UCSD-AML1 (cell line): ENCODE data around the gene PHACTR2.

Source experiments
- DNase-seq: peaks from one replicate; lab custom pipeline; 2025; ENCODE audit not compliant: unreplicated experiment; lab: John Stamatoyannopoulos, UW

Gene PHACTR2

DNA sequence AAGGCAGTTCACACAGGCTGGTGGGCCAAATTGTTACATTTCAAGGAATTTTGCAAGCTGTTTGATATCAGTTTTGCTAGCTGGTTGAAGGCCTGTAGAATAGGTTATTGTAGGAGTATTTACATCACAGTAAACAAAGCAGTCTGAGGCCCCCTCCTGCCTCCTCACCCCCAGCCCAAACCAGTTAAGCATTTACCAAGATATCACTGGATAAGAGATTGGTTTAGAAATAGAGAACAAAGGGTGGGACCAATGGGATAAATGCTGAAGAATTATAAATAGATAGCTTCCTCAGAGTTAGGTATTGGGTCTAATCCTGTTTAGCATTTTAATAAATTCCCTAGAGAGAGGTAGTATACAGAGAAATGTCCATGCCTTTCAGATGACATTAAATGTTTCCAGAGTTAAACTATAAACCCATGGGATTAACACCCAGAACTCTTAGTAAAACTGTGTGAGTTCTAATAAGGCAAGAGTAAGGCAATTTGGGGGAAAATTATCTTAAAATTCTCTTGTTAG is 2.3 kb upstream of the PHACTR2 start:
- no peak for DNase-seq

- no peak for DNase-seq
Observed at GRCh38 chr6:143675946-143676345, 1.8 kb upstream of the PHACTR2 start.

GRCh38 chr6:143676437-143677045 is 1.2 kb upstream of the PHACTR2 start:
- no peak for DNase-seq

DNA sequence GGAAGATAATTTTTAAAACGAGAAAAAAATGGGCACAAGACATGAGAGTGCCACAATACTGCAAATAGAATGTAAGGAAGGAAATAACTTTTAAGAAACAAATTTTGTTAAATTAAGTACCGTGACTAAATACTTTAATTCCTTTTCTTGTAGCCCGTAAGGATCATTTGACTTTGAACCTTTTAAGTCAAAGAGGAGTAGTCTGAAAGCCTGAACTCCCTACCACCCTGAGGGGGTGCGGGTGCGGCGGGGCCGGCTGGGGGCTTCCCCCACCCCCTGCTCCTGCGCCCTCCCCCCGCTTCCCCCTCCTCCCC is 231 bp upstream of the PHACTR2 start:
- no peak for DNase-seq

GRCh38 chr6:143679041-143679440 is 1.3 kb downstream of the PHACTR2 start:
- no peak for DNase-seq

DNA sequence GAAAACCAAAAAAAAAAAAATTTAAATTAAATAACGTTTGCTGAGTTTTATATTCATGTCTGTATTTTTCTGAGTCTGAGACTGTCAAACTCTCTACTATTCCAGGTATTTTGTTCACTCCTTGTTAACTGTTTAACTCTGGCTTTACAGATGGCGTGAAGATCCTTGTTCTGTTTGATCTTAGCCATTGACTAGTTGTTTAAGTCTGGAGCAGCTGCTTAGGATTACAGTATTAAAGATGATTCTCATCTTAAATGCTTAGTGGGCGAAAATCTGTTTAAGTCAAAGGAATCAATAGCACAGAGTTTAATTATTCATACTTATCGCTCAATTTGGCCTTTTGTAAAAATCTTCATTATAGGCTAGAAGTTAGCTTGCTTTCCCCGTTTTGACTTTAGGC is 2.4 kb downstream of the PHACTR2 start:
- no peak for DNase-seq

- no peak for DNase-seq
Observed at GRCh38 chr6:143682805-143683204, 5.0 kb downstream of the PHACTR2 start.

GRCh38 chr6:143684486-143684885 is 6.7 kb downstream of the PHACTR2 start:
- no peak for DNase-seq

DNA sequence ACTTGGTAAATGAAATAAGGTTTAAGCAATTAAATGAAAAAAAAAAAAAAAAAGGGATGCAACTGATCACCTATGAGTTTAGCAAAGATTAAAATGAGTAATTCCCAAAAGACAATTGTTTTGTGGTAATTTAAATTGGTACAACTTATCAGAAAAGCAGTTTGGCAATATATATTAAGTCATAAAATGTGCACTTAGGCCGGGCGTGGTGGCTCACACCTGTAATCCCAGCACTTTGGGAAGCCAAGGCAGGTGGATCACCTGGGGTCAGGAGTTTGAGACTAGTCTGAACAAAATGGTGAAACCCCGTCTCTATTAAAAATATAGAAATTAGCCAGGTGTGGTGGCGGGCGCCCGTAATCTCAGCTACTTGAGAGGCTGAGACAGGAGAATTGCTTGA is 7.9 kb downstream of the PHACTR2 start:
- DNase-seq, result no peak

- no peak for DNase-seq
Observed at GRCh38 chr6:143687591-143687990, 9.8 kb downstream of the PHACTR2 start.

DNA sequence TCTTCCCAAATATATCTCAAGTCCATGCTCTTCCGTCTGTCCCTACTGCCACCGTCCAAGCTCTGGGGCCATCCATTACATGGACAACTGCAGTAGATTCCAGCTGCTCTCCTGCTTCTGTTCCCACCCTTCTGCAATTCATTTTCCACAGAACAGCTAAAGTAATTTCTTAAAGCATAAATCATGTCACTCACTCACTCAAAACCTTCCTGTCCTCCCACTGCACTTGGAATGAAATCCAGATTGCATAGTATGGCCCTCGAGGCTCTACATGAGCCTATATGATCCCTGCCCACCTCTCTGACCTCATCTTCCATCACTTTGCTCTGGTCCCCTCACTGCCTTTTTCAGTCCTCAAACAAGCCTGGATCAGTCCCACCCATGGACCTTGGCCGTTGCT is 10.9 kb downstream of the PHACTR2 start:
- no peak for DNase-seq

DNA sequence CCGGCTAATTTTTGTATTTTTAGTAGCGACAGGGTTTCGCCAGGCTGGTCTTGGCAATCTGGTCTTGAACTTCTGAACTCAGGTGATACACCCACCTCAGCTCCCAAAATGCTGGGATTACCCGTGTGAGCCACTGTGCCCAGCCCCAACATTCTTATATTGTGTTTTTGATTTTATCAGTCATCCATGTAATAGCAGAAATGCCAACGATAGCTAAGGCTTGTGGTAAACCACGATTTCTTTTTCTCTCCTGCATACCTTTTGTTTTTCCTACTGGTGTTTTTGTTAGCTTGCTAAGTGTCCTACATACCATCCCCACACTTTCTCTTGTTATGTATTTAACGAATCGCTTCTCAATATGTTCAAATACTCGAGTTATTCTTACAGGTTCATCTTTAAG is 12.1 kb downstream of the PHACTR2 start:
- no peak for DNase-seq

DNA sequence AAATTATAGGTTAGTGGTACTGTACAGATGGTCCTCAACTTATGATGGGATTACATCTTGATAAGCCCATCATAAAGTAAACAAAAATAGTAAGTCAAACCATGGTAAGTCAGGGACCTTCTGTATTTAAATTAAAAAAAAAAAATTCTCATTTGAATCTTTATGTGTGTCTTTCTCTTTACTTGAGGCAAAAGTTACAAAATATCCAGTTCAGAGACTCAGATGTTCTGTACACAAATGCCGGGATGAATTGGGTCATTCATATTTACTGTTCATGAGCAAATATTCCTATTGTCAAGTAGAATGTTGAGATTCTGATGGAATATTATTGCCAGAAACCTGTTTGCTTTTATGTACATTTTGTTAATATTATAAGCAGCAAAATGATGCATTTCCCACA is 13.4 kb downstream of the PHACTR2 start:
- no peak for DNase-seq

- no peak for DNase-seq
Observed at GRCh38 chr6:143691900-143692636, 14.3 kb downstream of the PHACTR2 start.

DNA sequence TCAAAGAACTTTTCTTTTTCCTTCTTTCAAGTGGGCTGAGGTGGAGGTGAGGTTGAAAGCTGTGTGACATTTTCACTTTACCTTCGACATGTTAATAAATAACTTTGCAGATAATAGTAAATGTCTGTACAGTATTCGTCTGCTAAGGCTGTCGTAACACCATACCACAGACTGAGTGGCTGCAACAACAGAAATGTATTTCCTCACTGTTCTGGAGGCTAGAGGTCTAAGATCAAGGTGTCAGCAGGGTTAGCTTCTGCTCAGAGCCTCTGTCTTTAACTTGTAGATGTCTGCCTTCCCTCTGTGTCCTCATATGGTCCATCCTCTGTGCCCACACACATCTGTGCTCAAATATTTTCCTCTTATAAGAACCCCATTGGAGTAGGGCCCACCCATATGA is 14.9 kb downstream of the PHACTR2 start:
- DNase-seq, result no peak

DNA sequence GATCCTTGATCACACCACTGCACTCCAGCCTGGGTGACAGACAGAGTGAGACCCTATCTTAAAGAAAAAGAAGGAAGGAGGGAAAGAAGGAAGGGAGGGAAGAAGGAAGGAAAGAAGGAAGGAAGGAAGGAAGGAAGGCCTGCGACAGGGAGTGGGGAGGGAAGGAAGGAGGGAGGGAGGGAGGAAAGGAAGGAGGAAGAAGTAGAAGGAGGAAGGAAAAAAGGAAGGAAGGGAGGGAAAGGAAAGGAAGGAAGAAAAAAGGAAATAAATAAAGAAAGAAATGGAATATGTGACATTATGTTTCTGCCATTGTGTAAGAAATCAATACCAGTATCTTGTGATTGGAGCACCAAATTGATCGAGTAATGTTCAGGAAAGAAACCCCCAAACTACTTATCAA is 16.2 kb downstream of the PHACTR2 start:
- DNase-seq, result no peak

DNA sequence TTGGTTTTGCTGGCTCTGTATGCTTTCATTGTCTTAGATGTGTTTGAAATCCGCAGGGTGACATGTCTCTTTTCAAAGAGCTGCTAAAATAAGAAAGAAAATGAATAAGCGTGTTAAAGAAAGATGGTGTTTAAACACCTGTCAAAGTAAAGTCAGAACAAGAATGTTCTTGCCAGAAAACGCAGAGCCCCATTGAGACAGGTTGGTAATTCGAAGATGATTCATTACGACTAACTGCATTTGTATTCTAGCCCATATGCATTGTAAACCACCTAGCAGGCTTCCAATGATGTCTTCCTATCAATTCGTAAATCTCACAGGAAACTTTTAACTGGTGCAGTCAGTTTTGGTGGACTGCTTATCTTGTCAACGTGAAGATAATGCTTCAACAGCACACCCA is 16.8 kb downstream of the PHACTR2 start:
- DNase-seq, result no peak

DNA sequence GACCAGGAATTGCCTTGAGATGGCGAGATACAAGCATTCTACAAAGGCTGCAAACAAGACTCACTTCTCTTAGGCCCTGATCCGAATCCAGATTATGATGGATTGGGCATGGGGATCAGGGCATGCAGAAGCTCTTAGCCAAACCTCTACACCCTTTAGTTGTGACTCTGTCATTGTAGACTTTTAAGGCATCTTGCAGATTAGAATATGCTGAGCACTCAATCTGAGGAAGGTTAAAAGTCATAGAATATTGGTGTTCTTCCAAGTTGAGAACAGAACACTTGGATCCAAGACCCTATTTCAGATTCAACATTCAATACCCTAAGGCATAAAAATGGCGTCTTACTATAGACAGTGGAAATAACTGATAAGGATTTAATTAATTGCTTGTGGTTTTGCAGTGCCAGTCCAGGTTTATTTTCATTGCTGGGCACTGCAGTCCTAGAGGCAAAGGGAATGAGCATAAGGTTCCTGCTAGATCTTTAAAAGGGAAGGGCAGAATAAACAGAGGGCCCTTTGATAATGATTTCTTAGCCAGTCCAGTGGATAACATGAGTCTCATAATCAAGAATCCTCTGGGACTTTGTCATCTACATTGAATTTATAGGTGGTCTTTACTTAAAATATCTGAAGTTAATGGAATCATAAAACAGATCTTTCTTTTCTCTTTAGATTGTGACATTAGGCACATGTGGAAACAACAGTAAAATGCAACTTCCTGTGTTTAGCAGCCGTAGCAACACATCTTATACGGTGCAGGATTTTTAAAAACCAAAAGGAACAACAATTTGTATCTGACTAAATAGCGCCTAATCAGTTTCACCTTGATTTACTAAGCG is 17.6 kb downstream of the PHACTR2 start:
- DNase-seq, result no peak

DNA sequence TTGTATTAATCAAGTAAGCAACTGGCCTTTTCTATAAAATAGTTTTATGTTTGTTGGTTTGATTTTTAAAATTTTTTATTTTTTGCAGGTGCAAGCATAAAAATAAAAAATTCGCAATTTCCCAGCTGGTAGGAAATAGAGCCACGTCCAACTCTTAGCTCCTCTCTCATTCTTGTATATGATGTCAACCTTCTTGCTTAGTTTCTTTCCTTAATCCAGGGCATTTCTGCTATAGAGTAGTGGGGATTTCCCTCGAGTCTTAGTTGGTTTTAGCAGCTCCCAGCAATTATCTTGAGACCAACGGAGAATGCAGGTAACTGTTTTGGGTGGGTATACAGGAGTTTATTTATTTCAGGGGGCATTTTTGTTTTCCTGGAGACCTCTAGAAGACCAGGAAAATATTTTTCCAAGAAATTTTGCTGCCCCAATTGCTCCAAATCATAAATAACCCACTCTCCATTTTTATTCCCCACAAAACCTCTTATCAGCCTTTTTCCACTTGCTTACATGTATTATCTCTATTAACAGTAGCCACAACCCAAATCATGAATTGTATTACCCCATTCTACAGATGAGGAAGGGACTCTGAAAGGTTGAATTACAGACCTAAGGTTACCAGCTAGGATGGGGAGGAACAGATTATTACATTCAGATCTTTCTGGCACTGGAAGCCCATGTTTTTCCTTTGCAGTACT is 18.4 kb downstream of the PHACTR2 start:
- no peak for DNase-seq

- DNase-seq, result no peak
Observed at GRCh38 chr6:143696664-143697000, 18.9 kb downstream of the PHACTR2 start.

DNA sequence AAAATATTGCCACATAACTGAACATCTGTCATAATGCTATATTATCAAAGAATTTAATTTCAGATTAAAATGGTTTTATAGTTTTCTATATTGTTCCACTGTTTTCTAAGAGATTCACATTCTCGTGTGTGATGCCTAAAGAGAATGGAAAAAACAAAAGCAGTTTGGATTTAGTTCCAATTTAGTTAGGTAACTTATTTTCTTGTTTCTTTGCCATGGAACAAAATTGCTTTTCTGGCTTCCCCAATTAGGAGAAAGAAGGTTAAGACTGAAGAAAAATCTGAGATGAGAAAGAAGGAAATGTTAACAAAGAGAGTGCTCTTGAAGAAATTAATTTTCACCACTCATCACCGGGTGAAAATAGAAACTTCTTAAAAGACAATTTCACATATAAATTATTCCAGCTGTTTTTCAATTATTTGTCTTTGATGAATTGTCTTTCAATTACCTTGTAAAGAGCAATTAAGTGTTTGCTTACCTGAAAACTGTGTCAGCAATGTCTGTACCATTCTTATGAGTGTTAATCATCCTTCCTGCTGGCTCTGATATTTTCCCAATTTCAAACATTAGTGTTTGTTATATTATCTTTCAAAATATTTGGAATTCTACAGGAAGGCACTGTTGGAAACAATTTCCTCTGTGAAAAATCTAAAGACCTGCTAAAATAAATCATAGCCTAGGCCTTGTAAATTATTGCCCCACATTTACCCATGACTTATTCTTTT is 19.5 kb downstream of the PHACTR2 start:
- no peak for DNase-seq
